NB4 (cell line): ENCODE data around the gene PFDN1.
A peak's percentile ranks its signal among the peaks of the same experiment; 100 is the strongest.

ENCODE experiments used
- DNase-seq: peaks from one replicate; pipeline ENCODE4 v3.0.0; 2010; ENCODE audit warnings: low read depth
- H3K4me3 ChIP-seq: one replicate; pipeline ENCODE4 v1.5.1; 2011; ENCODE audit warnings: mild to moderate bottlenecking, low read depth, low read length, moderate library complexity
- CTCF ChIP-seq: IDR thresholded peaks from one replicate; pipeline ENCODE4 v1.5.1; 2012; ENCODE audit warnings: low read depth, low read length
- MAX ChIP-seq: IDR thresholded peaks from 2 replicates; pipeline ENCODE4 v1.6.1; 2011; ENCODE audit warnings: low read depth, low read length
- MYC ChIP-seq: IDR thresholded peaks from 2 replicates; pipeline ENCODE4 v1.6.1; 2011; ENCODE audit warnings: low read depth, low read length
- POLR2A ChIP-seq: IDR thresholded peaks from 2 replicates; pipeline ENCODE4 v1.6.1; 2011; ENCODE audit warnings: mild to moderate bottlenecking; ENCODE audit not compliant: insufficient read length; ENCODE audit errors: extremely low read depth

PFDN1 gene, protein sequence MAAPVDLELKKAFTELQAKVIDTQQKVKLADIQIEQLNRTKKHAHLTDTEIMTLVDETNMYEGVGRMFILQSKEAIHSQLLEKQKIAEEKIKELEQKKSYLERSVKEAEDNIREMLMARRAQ

DNA sequence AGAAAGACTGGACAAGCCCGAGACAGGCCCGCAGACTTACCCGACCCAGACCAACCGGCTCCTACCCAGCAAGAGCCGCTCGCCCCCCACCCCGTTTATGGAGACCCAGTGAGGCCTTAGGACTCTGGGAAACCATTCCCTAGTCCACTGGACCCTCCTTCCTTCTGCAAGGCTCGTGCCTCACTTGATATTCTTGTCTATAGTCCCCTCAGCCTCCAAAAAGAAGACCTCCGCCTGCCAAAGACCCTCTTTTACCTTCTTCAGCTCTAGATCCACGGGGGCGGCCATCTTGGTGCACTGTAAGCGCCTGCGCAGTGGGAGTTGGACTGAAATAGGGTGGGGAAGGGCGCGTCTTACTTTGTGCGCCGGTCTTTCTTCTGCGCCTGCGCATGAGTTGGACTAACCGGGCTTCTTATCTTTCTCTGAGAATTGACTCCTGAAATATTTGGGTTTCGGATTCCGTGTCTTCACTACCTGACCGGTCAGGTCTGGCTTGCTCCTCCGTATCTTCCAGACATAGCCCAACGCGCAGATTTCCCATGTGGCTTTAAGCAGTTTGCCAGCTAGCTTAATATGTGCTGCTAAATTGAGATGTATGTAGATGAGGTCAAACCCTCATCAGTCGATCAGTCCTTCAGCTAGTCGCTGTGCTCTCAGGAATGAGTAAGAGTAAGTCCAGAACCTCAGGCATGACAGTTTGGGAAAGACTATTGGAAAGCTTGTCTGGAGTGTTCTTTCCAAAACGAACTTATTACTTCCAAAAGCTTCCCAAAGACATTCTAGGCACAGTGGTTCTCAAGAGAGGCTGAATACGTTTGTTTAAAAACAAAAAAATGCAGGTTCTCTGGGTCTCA, at the start of gene PFDN1:
TSS of gene PFDN1 (minus strand) at position 316 of the 854 bp plus-strand sequence. CDS start at position 288, 28 bp downstream.
- H3K4me3 ChIP-seq = peak within 1 kb of the TSS; percentile 99
- DNase-seq = peak; percentile 93
- TF ChIP-seq POLR2A = peak; percentile 68
- TF ChIP-seq MYC = no peak; the same call in none of the 2 replicates

GRCh38 chr5:140351609-140352334, 48.9 kb upstream of the PFDN1 start:
- peak; percentile 80 for TF ChIP-seq CTCF
- TF ChIP-seq POLR2A = no peak
- no peak for TF ChIP-seq MYC
- no peak for TF ChIP-seq MAX
- DNase-seq = peak; percentile 78
- no peak overlapping the region for H3K4me3 ChIP-seq

DNA sequence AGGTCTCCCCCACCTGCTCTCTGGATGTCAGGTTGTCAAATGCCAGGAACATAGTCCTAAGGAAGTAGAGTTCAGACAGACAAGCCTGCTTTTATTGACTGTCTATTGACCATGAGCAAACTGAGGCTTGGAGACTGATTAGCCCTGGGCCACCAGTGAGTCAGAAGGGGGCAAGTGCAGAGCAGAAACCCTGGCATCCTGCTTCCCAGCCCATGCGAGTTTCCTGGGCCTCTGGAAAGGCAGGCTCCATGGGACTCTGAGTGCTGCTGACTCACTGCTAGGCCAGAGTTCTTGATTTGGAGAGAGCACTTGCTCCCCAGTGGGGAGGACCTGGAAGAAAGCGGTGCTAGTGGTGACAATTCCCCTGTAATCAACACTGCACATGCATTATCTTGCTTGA, 46.3 kb upstream of the PFDN1 start:
- DNase-seq = no peak
- no peak overlapping the region for H3K4me3 ChIP-seq
- TF ChIP-seq POLR2A (no peak), MAX (no peak), CTCF (no peak), MYC (no peak)

GRCh38 chr5:140348104-140348503, 45.2 kb upstream of the PFDN1 start:
- no peak overlapping the region for H3K4me3 ChIP-seq
- no peak for DNase-seq
- TF ChIP-seq CTCF (no peak), POLR2A (no peak)

GRCh38 chr5:140347360-140347759, 44.5 kb upstream of the PFDN1 start:
- H3K4me3 ChIP-seq = no peak overlapping the region
- no peak for TF ChIP-seq MYC
- TF ChIP-seq POLR2A = no peak
- TF ChIP-seq MAX = no peak
- TF ChIP-seq CTCF = no peak
- DNase-seq = no peak

DNA sequence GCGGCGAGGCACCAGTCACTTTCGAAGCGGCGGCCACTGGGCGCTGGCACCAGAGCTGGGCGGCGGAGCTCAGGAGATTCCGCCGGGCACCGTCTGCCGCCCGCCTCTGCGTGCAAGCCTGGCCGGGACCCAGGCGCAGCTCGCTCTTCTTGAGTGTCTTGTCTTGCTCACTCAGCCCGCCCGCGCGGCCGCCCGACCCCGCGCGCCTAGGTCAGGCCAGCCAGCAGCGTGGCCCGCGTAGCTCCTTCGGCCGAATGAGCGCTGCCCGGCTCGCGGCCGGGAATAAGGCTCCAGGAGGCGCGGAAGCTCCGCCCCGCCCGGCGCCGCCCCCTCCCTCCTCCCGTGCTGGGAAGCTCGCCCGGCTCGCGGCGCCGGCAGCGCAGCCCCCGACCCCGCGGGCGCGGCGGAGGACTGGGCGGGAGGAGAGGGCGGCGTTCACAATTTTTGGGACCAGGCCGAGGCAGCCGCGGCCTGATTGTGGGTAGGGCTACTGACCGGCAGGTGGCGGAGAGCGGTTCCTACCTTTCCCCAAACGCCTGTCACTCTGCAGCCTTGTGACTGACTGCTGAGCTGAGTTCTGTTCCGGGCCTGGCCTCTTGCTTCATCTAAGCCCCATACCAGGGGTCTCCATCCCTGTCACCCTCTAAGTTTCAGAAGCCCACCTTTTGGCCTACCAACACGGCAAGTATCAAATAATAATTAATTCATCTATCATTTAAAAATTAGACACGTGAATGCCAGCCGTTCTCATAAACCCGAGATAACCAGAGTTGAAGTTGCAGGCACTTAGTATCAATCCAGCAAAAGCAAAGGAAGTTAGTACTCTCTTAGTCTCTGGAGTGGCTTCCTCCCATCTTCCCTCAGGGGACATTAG, 43.7 kb upstream of the PFDN1 start, which contains the start of gene HBEGF:
TSS of gene HBEGF (minus strand) at position 256 of the 874 bp plus-strand sequence. CDS start 275 bp downstream, outside the sequence.
- DNase-seq = peak; percentile 90
- peak within 1 kb of the TSS; percentile 88 for H3K4me3 ChIP-seq
- peak; percentile 42; the same call in 1 of the 2 replicates for TF ChIP-seq MAX
- peak; percentile 72 for TF ChIP-seq POLR2A
- peak; percentile 40 for TF ChIP-seq CTCF
- peak; percentile 65 for TF ChIP-seq MYC
